Vagina (tissue), 2 donors: ENCODE measurements around the gene OPRM1.

Source experiments
- POLR2A ChIP-seq, 2 donors: fragments of 450-650 bp; IDR thresholded peaks; one replicate each; pipeline ENCODE4 v1.6.1; 2017; ENCODE audit warnings: antibody characterized with exemption in 2 of 2, mild to moderate bottlenecking in 2 of 2, moderate library complexity in 2 of 2
- TF ChIP-seq, protein P1 (sequence below), 3 experiments: fragments of 450-650 bp in 2 of 3; fragments of 200-600 bp in 1 of 3; sonication (generic) in 1 of 3; IDR thresholded peaks; one replicate each; pipeline ENCODE4 v1.5.1; 2017 to 2019; ENCODE audit warnings: antibody characterized with exemption in 3 of 3, mild to moderate bottlenecking in 2 of 3, moderate library complexity in 2 of 3

DNA sequence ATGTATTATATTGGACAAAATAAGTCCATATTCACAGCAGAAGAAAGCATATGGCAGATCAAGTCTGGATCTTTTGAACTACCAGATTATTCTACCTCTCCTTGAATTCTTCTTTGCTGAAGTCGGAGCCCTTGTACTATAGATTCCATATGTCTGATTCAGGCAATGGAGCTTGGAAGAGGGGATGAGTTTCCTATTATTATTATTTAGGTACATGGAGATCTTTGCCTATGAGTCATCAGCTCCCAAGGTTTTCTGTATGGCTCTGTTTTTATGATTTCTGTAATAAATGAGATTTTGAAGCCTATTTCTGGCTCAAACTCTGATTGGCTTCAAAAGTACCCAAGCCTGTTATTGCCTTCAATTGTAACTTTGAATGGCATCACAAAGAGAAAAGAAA, 72.0 kb downstream of the OPRM1 start:
- TF ChIP-seq, protein P1, sequence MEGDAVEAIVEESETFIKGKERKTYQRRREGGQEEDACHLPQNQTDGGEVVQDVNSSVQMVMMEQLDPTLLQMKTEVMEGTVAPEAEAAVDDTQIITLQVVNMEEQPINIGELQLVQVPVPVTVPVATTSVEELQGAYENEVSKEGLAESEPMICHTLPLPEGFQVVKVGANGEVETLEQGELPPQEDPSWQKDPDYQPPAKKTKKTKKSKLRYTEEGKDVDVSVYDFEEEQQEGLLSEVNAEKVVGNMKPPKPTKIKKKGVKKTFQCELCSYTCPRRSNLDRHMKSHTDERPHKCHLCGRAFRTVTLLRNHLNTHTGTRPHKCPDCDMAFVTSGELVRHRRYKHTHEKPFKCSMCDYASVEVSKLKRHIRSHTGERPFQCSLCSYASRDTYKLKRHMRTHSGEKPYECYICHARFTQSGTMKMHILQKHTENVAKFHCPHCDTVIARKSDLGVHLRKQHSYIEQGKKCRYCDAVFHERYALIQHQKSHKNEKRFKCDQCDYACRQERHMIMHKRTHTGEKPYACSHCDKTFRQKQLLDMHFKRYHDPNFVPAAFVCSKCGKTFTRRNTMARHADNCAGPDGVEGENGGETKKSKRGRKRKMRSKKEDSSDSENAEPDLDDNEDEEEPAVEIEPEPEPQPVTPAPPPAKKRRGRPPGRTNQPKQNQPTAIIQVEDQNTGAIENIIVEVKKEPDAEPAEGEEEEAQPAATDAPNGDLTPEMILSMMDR (IDR thresholded peaks at IDR 0.05) = no peak
- no peak for TF ChIP-seq POLR2A (IDR thresholded peaks at IDR 0.05)
